Mesothelial cell of epicardium (in vitro differentiated cells): Measurements from ENCODE around the gene MACROD2. TPM values are rescaled to one million over a fixed set of nuclear protein-coding genes. Genes with fewer than 3 reads are reported as not detected.
A peak's percentile ranks its signal among the peaks of the same experiment; 100 is the strongest.

Experiments used
- DNase-seq, 2 experiments: peaks; one replicate each; pipeline ENCODE4 v3.0.0; 2021; ENCODE audit warnings: low spot score in 2 of 2; ENCODE audit not compliant: unreplicated experiment in 2 of 2
- H3K27ac Mint-ChIP-seq: 2 replicates; pipeline ENCODE4 v1.8.0; 2021; ENCODE audit warnings: mixed read lengths
- H3K27me3 Mint-ChIP-seq: 2 replicates; pipeline ENCODE4 v1.8.0; 2021; ENCODE audit warnings: low read depth, mixed read lengths
- H3K36me3 Mint-ChIP-seq: 2 replicates; pipeline ENCODE4 v1.8.0; 2021; ENCODE audit warnings: mixed read lengths
- H3K4me1 Mint-ChIP-seq: 2 replicates; pipeline ENCODE4 v1.8.0; 2021; ENCODE audit warnings: mixed read lengths
- H3K4me3 Mint-ChIP-seq: 2 replicates; pipeline ENCODE4 v1.8.0; 2021; ENCODE audit warnings: mild to moderate bottlenecking, moderate library complexity, mixed read lengths
- H3K9me3 Mint-ChIP-seq: 2 replicates; pipeline ENCODE4 v1.8.0; 2021; ENCODE audit warnings: mixed read lengths
- CTCF ChIP-seq: fragments of 200-600 bp; sonication (generic); IDR thresholded peaks from one replicate; pipeline ENCODE4 v1.5.0; 2021; ENCODE audit warnings: antibody characterized with exemption; ENCODE audit not compliant: unreplicated experiment
- total RNA-seq: library from RNA; stranded (reverse); gene quantifications from 3 replicates; pipeline ENCODE4 v1.2.1, GENCODE V29; 2021

MACROD2 gene
- total RNA-seq, 1 donor from 2014 or later, result 10.0 TPM

DNA sequence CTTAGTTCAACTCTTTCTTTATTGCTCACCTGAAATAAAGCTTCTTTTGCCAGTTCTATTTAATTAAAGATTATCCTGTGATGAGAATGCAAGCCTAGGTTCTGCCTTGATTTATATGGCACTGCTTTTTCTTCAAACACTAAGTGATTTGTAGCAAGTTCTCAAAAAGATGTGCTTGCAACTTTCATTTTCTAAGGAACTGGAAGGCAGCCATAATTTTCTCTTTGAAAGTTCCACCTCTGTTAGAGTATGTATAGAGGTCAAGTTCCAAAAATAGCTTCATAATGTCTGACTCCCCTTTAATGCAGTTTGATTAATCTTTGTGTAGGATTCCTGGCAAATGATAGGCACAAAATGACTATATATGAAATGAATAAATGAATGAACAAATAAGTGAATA lies 870.4 kb downstream of the MACROD2 start:
- H3K9me3 Mint-ChIP-seq, result peaks cover 17% of the 10 kb centered on the region
- TF ChIP-seq CTCF, result no peak
- H3K4me1 Mint-ChIP-seq, result peaks cover 33% of the 10 kb centered on the region
- DNase-seq, result no peak
- H3K27ac Mint-ChIP-seq, result peak overlapping the region; percentile 11
- H3K27me3 Mint-ChIP-seq, result no peaks in the 10 kb centered on the region
- H3K4me3 Mint-ChIP-seq, result no peak overlapping the region
- H3K36me3 Mint-ChIP-seq, result no peaks in the 10 kb centered on the region

DNA sequence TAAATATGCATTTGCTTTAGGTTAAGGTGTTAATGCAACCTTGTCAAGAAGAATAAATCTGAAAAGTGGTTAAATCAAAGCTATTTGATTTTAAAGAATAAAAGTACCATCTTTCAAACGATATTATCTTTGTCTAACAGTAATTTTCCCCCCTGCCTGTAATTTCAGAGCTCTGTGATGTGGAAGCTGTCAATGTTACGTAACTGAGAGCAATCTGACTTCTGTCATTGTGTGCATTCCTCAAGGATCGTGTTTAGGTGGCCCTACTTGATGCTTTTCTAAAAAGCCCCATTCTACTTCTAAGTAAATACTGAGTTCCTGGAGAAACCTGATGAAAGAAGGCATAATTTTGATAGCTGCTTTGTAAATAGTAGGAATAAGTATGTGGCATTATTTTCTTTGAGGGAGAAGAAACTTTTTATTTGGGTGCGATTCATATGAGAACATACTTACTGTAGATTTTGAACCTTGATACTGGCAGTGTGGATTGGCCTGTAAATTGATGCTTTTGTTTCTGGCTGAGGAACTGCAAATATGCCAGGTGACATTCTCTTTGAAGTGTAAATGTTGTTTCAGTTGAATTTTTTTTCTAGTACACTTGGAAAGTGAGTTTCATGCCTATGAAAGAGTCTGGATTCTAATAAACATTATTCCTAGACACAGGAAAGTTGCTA lies 871.7 kb downstream of the MACROD2 start:
- Mint-ChIP-seq H3K4me3 (no peak overlapping the region), H3K9me3 (peaks cover 21% of the 10 kb centered on the region)

GRCh38 chr20:14877301-14878028 lies 882.1 kb downstream of the MACROD2 start:
- H3K4me3 Mint-ChIP-seq, result no peak overlapping the region
- TF ChIP-seq CTCF, result no peak
- no peaks in the 10 kb centered on the region for H3K36me3 Mint-ChIP-seq
- H3K27me3 Mint-ChIP-seq, result no peaks in the 10 kb centered on the region
- H3K27ac Mint-ChIP-seq, result no peak overlapping the region
- peaks cover 26% of the 10 kb centered on the region for H3K9me3 Mint-ChIP-seq
- DNase-seq, result no peak
- peaks cover 21% of the 10 kb centered on the region for H3K4me1 Mint-ChIP-seq

More for the DNA sequence above, 871.7 kb downstream of the MACROD2 start:
- H3K27me3 Mint-ChIP-seq, result no peaks in the 10 kb centered on the region
- no peak for TF ChIP-seq CTCF
- no peak for DNase-seq
- peak overlapping the region; percentile 60 for H3K27ac Mint-ChIP-seq
- no peaks in the 10 kb centered on the region for H3K36me3 Mint-ChIP-seq
- H3K4me1 Mint-ChIP-seq, result peaks cover 30% of the 10 kb centered on the region

DNA sequence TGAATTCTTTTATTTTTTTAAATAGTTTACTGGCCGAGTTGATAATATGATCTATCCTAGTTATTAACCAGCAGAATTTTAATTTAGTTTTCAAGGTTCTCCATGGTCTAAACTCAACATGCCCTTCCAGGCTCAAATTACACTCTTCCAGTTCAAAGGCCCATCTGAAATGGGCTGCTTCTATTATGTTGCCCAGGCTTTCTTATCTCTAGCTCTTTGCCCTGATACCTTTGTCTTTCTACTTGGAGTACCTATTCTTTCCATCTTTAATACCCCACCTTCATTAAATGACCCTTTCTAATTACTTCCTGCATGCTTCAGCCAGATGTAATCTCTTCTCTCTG lies 883.3 kb downstream of the MACROD2 start:
- Mint-ChIP-seq H3K27me3 (no peaks in the 10 kb centered on the region), H3K4me1 (peaks cover 28% of the 10 kb centered on the region), H3K36me3 (no peaks in the 10 kb centered on the region), H3K27ac (no peak overlapping the region), H3K4me3 (no peak overlapping the region), H3K9me3 (peaks cover 28% of the 10 kb centered on the region)
- TF ChIP-seq CTCF, result no peak
- DNase-seq, result no peak

GRCh38 chr20:14879020-14879697 lies 883.8 kb downstream of the MACROD2 start:
- Mint-ChIP-seq H3K27ac (peak overlapping the region; percentile 63), H3K36me3 (no peaks in the 10 kb centered on the region), H3K4me1 (peaks cover 28% of the 10 kb centered on the region), H3K9me3 (peaks cover 28% of the 10 kb centered on the region), H3K4me3 (no peak overlapping the region), H3K27me3 (no peaks in the 10 kb centered on the region)
- no peak for TF ChIP-seq CTCF
- no peak for DNase-seq
